Raji (cell line): ENCODE results near the gene TRIM69.

Experiments used
- POLR2A ChIP-seq: IDR thresholded peaks from 2 replicates; pipeline ENCODE4 v1.6.1; 2011; ENCODE audit warnings: low read depth, low read length, control low read depth; ENCODE audit not compliant: insufficient read depth

Gene TRIM69

GRCh38 chr15:44782516-44782915 lies 46.2 kb downstream of the TRIM69 start:
- no peak for TF ChIP-seq POLR2A

GRCh38 chr15:44788748-44789147 lies 52.4 kb downstream of the TRIM69 start:
- TF ChIP-seq POLR2A = no peak

GRCh38 chr15:44790215-44790614 lies 53.9 kb downstream of the TRIM69 start:
- no peak for TF ChIP-seq POLR2A

- TF ChIP-seq POLR2A = no peak
Measured at GRCh38 chr15:44790656-44791055, 54.3 kb downstream of the TRIM69 start.

- TF ChIP-seq POLR2A = no peak
Measured at GRCh38 chr15:44792715-44793114, 56.4 kb downstream of the TRIM69 start.

GRCh38 chr15:44794072-44794471 lies 57.7 kb downstream of the TRIM69 start:
- no peak for TF ChIP-seq POLR2A

GRCh38 chr15:44796508-44796907 lies 60.2 kb downstream of the TRIM69 start:
- no peak for TF ChIP-seq POLR2A

GRCh38 chr15:44798826-44799225 lies 62.5 kb downstream of the TRIM69 start:
- TF ChIP-seq POLR2A = no peak

- no peak for TF ChIP-seq POLR2A
Measured at GRCh38 chr15:44801364-44801763, 65.0 kb downstream of the TRIM69 start.

- no peak for TF ChIP-seq POLR2A
Measured at GRCh38 chr15:44801797-44802196, 65.5 kb downstream of the TRIM69 start.

GRCh38 chr15:44802336-44802735 lies 66.0 kb downstream of the TRIM69 start:
- no peak for TF ChIP-seq POLR2A

GRCh38 chr15:44804298-44805046 lies 68.1 kb downstream of the TRIM69 start:
- no peak for TF ChIP-seq POLR2A

- TF ChIP-seq POLR2A = no peak
Measured at GRCh38 chr15:44808557-44808956, 72.2 kb downstream of the TRIM69 start.

- TF ChIP-seq POLR2A = no peak
Measured at GRCh38 chr15:44810237-44810636, 73.9 kb downstream of the TRIM69 start.

GRCh38 chr15:44811337-44811736 lies 75.0 kb downstream of the TRIM69 start:
- no peak for TF ChIP-seq POLR2A

- TF ChIP-seq POLR2A = no peak
Measured at GRCh38 chr15:44812029-44812517, 75.7 kb downstream of the TRIM69 start.

- TF ChIP-seq POLR2A = no peak
Measured at GRCh38 chr15:44813231-44813630, 76.9 kb downstream of the TRIM69 start.
